ENCODE measurements around the gene ATF1.

DNA sequence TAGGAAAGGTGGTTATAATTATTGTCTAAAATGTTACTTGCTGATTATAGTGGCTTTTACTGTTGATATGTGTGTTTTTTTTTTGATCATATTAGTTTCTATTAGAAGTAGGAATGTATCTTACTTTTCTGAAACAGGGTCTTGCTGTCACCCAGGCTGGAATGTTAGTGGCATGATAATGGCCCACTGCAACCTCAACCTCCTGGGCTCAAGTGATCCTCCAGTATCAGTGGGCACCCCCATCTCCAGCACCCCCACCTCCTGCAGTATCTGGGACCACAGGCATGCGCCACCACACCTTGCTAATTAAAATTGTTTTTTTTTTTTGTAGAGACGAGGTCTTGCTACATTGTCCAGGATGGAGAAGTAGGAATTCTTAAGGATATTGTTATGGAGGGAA, 11.3 kb downstream of the ATF1 start:
- no peak for TF ChIP-seq GATA2 (IDR thresholded peaks at IDR 0.05; ENCODE audit: low read depth, low read length)
- TF ChIP-seq GATA3 (IDR thresholded peaks at IDR 0.05; ENCODE audit: low read depth, low read length), result no peak
